Activated naive CD8-positive, alpha-beta T cell (primary cell): ENCODE results near the gene GPR107.

ENCODE experiments used
- H3K27ac Mint-ChIP-seq: one replicate; pipeline ENCODE4 v1.8.0; 2021; ENCODE audit warnings: mixed read lengths
- H3K27me3 Mint-ChIP-seq: one replicate; pipeline ENCODE4 v1.8.0; 2021; ENCODE audit warnings: mixed read lengths
- H3K36me3 Mint-ChIP-seq: one replicate; pipeline ENCODE4 v1.8.0; 2021; ENCODE audit warnings: mixed read lengths
- H3K4me1 Mint-ChIP-seq: one replicate; pipeline ENCODE4 v1.8.0; 2021; ENCODE audit warnings: low read depth, mixed read lengths
- H3K4me3 Mint-ChIP-seq: one replicate; pipeline ENCODE4 v1.8.0; 2021; ENCODE audit warnings: mild to moderate bottlenecking, mixed read lengths
- H3K9me3 Mint-ChIP-seq: one replicate; pipeline ENCODE4 v1.8.0; 2021; ENCODE audit warnings: low read depth, mixed read lengths

GPR107 gene

DNA sequence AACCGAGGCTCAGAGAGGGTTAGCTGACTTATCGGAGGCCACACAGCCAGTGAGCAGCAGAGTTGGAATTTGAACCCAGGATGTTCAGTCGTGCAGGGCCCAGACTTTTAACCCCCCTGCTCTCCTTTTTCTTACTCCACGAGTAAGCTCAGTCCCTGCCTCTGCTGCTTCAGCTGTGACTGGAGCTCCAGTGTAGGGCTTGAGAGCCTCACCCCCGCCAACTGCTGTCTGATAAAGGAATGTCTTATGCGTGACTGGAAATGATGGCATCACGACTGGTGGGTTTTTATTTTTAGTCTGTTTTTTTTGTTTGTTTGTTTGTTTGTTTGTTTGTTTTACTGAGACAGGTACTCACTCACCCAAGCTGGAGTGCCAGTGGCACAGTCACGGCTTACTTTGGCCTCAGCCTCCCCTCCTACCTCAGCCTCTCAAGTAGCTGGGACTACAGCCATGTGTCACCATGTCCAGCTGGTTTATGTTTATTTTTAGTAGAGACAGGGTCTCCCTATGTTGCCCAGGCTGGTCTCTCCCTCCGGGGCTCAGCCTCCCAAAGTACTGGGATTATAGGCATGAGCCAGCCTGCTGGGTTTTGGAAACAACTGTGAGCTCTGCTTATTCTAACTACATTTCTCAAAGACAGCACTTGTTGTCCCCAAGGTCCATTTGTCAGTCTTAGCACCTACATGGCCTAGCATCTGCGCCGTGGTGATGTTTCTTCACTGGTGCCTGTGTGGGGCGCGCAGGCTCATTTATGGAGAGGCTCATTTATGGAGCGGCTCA is 66.0 kb downstream of the GPR107 start:
- peaks cover 15% of the 10 kb centered on the region for H3K4me1 Mint-ChIP-seq
- peaks cover 2% of the 10 kb centered on the region for H3K36me3 Mint-ChIP-seq
- H3K4me3 Mint-ChIP-seq = no peak overlapping the region
- no peaks in the 10 kb centered on the region for H3K9me3 Mint-ChIP-seq
- no peaks in the 10 kb centered on the region for H3K27me3 Mint-ChIP-seq
- H3K27ac Mint-ChIP-seq = no peak overlapping the region

DNA sequence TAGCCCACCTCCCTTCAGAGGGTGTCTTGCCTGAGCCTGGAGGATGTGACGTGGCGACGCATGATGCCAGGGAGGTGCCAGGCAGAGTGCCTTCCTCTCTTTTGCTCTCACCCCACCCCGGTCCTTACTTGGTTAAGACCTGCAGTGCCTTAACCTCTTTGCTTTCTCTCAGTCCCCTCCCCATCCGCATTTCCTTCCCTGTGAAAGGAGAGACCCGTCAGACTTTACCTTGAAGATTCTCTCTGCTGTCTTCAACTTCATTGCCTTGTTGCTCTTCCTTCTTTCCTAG is 66.5 kb downstream of the GPR107 start:
- no peaks in the 10 kb centered on the region for H3K27me3 Mint-ChIP-seq
- no peak overlapping the region for H3K4me3 Mint-ChIP-seq
- no peaks in the 10 kb centered on the region for H3K9me3 Mint-ChIP-seq
- peak overlapping the region; percentile 69 for H3K27ac Mint-ChIP-seq
- H3K4me1 Mint-ChIP-seq = peaks cover 14% of the 10 kb centered on the region
- H3K36me3 Mint-ChIP-seq = peaks cover 2% of the 10 kb centered on the region

DNA sequence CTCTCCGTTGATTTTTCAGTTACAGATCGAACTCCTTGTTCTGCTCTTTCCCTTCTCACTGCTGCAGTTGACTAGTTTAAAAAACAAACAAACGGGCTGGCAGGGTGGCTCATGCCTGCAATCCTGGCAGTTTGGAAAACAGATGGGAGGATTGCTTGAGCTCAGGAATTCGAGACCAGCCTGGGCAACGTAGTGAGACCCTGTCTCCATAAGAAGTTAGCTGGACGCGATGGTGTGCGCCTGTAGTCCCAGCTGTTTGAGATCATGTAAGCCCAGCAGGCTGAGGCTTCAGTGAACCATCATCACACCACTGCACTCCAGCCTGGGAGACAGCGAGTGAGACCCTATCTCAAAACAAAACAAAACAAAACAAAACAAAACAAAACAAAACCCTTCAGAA is 67.1 kb downstream of the GPR107 start:
- H3K27me3 Mint-ChIP-seq = no peaks in the 10 kb centered on the region
- peak overlapping the region; percentile 69 for H3K27ac Mint-ChIP-seq
- H3K4me3 Mint-ChIP-seq = no peak overlapping the region
- H3K36me3 Mint-ChIP-seq = peaks cover 1% of the 10 kb centered on the region
- no peaks in the 10 kb centered on the region for H3K9me3 Mint-ChIP-seq
- H3K4me1 Mint-ChIP-seq = peaks cover 14% of the 10 kb centered on the region

DNA sequence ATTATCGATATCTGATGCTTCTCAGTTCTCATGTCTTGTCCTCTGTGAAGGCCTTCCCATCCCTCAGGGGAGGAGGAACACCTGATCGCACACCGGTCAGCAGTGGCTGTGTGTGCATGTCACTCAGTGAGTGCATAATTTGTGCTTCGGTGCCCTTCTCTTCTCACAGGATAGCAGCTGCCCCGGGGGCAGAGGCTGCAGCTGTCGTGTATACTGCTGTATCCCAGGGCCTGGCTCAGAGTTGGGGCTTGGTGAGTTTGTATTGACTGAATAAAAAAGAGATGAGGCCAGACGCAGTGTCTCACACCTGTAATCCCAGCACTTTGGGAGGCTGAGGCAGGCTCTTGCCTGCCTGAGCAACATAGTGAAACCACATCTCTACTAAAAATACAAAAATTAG is 68.8 kb downstream of the GPR107 start:
- H3K36me3 Mint-ChIP-seq = no peaks in the 10 kb centered on the region
- H3K27me3 Mint-ChIP-seq = no peaks in the 10 kb centered on the region
- peaks cover 25% of the 10 kb centered on the region for H3K4me1 Mint-ChIP-seq

DNA sequence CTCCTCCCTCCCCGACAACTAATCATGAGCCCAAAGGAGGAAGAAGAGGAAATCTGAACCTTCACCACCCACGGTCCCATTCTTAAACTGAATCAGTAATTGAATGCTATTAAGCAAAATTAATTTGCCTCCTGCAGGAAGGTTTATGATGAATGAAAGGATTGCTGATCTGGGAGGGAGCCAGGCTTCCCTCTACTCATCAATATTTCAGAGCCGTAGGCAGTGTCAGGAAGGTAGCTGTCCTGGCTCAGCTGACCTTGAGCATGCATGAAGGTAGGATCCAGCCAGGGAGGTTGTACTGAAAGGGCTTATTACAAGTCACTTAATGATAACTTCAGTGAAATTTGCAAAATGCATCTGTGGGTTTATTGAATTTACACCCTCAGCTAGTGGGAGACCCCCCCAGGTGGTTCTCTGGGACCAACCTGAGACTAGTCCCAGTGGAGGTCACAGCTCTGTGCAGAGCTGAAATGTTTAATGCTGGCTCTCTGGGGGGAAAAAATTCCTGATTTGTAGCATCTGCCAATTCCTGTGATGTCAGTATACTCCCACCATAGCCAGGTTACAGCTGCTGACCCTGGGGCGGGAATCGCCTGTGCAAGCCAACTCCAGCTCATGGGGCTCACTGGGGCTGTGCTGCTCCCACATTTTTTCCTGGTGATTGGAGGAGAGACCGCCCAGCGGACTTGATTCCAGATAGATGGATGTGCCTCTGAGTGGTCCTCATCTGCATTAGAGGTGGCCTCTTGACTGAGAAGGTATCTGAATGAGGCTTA is 70.6 kb downstream of the GPR107 start:
- H3K36me3 Mint-ChIP-seq = peaks cover 4% of the 10 kb centered on the region

More for the DNA sequence above, 68.8 kb downstream of the GPR107 start:
- Mint-ChIP-seq H3K4me3 (no peak overlapping the region), H3K9me3 (no peaks in the 10 kb centered on the region), H3K27ac (no peak overlapping the region)

DNA sequence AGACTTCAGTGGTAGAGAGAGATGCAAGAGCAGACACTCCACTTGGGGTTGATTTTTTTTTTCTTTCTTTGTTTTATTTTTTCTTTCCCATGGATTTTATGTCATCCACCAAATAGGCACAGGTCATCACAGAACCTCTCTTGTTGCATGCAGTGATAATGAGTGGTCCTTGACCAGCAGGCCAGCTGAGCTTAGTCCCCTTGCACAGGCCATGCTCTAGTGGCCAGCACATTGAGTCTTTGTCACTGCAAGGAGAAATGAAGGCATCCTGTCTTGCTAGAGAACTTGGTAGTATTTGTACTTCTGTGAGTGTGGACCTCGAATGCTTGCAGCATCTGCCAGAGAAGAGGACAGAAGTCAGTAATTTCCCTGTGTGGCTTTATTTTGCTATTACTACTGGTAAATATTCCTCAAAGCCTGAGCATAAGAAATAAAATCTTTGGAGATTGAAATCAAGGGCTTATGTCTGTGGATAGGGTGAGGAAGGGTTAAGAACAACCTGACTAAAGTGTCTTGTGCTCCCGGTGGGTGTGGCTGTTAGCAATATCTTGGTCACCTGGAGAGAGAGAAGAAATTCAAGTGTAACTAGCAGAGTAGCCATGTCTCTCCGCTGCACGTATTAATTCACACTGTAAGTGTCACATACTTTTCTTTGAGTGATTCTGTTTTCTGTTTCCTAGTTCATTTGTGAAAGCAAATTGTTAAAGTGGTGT is 73.2 kb downstream of the GPR107 start:
- Mint-ChIP-seq H3K27ac (peak overlapping the region; percentile 59), H3K9me3 (no peaks in the 10 kb centered on the region), H3K4me3 (peak overlapping the region; percentile 43), H3K36me3 (peaks cover 10% of the 10 kb centered on the region), H3K4me1 (peaks cover 48% of the 10 kb centered on the region), H3K27me3 (no peaks in the 10 kb centered on the region)

More for the DNA sequence above, 70.6 kb downstream of the GPR107 start:
- no peaks in the 10 kb centered on the region for H3K9me3 Mint-ChIP-seq
- H3K4me3 Mint-ChIP-seq = no peak overlapping the region
- peaks cover 41% of the 10 kb centered on the region for H3K4me1 Mint-ChIP-seq
- no peak overlapping the region for H3K27ac Mint-ChIP-seq
- no peaks in the 10 kb centered on the region for H3K27me3 Mint-ChIP-seq

DNA sequence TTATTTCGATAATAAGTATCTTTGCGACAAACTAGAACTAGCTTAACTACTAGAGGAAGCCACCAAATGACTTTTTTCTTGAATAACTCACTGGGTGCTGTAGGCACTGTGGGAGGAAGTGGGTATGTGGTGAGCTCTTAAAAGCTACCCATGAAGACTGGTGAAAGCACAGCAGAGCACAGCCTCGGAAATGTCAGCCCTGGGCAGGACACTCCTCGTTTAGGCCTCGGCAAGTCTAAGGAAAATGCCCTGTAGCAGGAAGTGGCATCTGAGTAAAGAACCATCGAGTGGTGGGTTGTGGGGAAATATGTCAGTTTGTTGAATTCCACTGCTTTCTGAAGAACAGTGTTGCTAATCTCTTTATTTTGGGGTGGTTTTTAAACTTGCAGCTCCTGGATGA is 74.5 kb downstream of the GPR107 start:
- Mint-ChIP-seq H3K4me3 (peak overlapping the region; percentile 84), H3K27ac (peak overlapping the region; percentile 98), H3K36me3 (peaks cover 10% of the 10 kb centered on the region), H3K4me1 (peaks cover 51% of the 10 kb centered on the region), H3K9me3 (no peaks in the 10 kb centered on the region), H3K27me3 (no peaks in the 10 kb centered on the region)

DNA sequence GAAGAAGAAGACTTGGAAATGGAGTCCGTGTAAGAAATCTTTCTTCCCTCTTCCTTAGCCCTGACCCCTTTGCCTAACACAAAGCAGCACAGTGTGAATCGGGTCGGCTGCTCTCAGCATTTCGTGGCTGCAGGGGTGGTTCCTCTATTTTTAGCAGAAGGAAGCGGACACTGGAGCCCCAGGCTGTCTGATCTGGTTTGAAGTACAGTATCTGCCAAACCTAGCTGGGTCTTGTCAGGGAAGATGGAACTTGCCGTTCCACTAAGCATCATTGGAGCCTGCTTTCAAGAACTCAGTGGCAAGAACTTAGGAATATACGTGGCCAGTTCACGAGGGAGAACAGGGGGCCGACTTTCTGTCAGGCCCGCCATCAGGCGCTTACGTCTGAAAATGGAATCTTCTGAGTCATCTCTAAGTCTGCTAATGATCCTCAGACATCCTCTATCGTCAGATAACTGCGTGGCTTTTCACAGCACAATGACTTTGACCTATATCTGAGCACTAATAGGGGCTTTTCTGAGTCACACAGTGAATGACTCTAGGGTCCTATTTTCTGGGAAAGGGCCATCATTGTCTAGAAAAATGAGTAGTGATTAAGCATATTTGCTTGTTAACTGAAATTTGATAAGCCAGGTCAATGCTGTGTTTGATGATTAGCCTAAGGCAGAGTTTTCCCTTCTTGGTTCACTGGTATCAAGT is 75.2 kb downstream of the GPR107 start:
- Mint-ChIP-seq H3K36me3 (peaks cover 10% of the 10 kb centered on the region), H3K27ac (peak overlapping the region; percentile 98), H3K4me1 (peaks cover 54% of the 10 kb centered on the region), H3K27me3 (no peaks in the 10 kb centered on the region), H3K4me3 (peak overlapping the region; percentile 84), H3K9me3 (no peaks in the 10 kb centered on the region)

DNA sequence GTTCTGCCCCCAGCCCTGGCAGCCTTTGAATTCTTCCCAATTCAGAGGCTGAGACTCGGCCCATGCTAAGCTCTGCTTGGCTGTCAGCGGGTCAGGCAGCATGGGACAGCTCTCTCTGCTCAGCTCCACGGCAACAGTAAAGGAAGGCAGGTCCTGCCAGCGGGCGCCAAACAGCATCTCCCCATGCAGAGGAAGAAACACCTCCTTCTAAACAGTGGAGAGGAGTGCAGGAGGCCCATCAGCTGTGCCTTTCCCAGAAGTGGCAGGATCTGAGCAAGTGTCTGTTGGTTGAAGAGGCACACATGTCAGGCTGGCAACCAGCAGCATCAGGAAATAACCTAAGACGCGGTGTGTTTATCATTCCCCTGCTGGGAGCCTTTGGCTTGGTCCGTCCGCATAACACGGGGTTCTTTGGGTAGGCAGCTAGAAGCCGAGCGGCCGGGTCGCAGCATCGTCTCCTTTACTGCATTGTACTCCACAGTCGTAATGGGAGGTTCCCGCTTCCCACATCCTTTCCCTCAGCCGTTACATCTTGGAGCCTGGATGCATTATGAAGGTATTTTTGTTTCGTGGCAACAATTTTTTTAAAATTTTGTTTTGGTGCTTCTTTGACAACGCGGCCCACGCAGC is 75.8 kb downstream of the GPR107 start:
- Mint-ChIP-seq H3K27me3 (no peaks in the 10 kb centered on the region), H3K27ac (peak overlapping the region; percentile 98), H3K4me1 (peaks cover 54% of the 10 kb centered on the region), H3K4me3 (peak overlapping the region; percentile 84), H3K36me3 (peaks cover 10% of the 10 kb centered on the region), H3K9me3 (no peaks in the 10 kb centered on the region)

DNA sequence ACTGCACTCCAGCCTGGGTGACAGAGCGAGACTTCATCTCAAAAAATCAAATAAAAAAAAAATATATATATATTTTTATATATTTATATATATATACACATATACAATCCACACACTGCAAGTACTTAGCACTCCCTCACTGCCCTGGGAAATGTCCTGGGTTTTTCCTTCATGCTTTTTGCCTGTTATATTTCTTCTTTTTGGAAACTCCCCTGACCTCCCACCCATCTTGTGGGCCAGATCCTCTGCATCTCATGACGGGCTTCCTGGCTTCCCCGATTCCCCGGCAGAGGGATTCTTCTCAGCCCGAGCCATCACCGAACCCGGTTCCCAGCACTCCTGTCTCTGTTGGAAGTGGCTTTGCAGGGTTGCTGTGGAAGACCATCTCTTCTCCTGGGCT is 79.0 kb downstream of the GPR107 start:
- H3K4me1 Mint-ChIP-seq = peaks cover 53% of the 10 kb centered on the region
- H3K4me3 Mint-ChIP-seq = no peak overlapping the region
- H3K27ac Mint-ChIP-seq = no peak overlapping the region
- H3K36me3 Mint-ChIP-seq = peaks cover 28% of the 10 kb centered on the region
- H3K9me3 Mint-ChIP-seq = no peaks in the 10 kb centered on the region
- H3K27me3 Mint-ChIP-seq = no peaks in the 10 kb centered on the region

DNA sequence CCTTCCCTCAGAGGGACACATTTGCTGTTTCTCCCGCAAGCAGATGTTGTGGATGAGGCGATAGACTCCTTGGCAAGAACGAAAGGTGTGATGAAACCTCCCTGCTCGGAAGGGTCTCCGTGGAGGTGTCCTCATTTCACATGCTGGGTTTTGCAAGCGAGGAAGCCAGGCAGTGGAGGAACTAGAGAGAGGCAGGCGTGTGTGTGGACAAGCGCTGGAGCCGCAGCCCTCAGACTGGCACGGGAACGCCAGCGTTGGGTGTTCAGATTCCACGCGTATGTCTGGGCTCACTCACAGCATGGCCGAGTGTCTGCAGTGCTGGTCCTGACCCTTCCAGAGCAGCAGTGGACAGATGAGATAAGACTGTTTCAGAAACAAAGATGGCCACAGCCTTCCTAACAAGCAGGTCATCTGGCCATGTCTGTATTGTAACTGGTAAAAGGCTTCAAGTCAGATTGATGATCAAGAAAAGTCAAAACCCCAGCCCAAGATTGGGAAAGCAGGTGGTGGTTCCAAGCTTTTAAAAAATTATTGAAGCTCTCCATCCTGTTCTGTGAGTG is 83.5 kb downstream of the GPR107 start:
- no peaks in the 10 kb centered on the region for H3K9me3 Mint-ChIP-seq
- peak overlapping the region; percentile 46 for H3K27ac Mint-ChIP-seq
- peaks cover 54% of the 10 kb centered on the region for H3K4me1 Mint-ChIP-seq
- H3K4me3 Mint-ChIP-seq = no peak overlapping the region
- H3K36me3 Mint-ChIP-seq = peaks cover 17% of the 10 kb centered on the region
- no peaks in the 10 kb centered on the region for H3K27me3 Mint-ChIP-seq

DNA sequence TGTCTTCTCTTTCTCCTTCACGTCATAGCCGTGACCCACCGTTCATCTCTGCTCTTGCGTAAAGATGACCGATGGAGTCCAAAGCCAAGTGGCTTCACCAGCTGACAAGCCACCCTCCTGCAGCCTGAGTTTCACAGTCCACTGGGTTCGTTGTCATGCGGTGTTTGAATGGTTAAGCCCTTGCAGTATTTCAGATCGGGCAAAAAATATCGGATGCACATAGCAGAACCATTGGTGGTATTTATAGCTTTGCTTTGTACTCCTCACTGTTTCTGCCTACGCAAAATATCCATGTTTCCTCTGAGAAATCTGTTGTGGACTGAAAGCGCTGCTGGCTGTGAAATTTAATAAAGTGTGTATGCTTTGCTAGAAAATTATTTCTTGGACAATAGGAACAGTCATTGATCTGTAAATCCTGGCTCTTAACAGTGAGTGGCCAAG is 84.0 kb downstream of the GPR107 start:
- Mint-ChIP-seq H3K4me1 (peaks cover 55% of the 10 kb centered on the region), H3K27me3 (no peaks in the 10 kb centered on the region), H3K4me3 (no peak overlapping the region)

DNA sequence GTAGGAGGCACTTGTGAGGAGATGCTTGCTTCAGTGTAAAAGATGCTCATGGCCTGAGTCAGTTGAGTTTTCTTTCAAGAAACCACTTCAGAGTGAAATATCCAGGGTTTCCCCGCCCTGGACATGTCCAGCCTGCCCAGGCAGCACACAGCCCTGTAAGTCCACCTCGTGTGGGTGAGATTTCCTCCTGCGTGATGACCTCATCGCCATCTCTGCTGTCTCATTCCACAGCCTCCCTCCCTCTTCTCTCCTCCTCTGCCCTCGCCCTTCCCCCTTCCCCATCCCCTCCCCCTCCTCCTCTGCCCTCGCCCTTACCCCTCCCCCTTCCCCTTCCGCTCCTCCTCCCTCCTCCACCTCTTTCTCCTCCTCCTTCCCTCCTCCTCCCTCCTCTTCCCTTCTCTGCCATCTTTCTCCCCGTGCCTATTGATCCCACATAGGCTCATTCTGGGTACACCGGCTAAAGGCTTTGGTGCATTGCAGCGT is 84.5 kb downstream of the GPR107 start:
- H3K9me3 Mint-ChIP-seq = no peaks in the 10 kb centered on the region
- peak overlapping the region; percentile 28 for H3K27ac Mint-ChIP-seq
- H3K4me1 Mint-ChIP-seq = peaks cover 55% of the 10 kb centered on the region
- no peak overlapping the region for H3K4me3 Mint-ChIP-seq
- H3K36me3 Mint-ChIP-seq = peaks cover 17% of the 10 kb centered on the region
- H3K27me3 Mint-ChIP-seq = no peaks in the 10 kb centered on the region

More for the DNA sequence above, 84.0 kb downstream of the GPR107 start:
- Mint-ChIP-seq H3K9me3 (no peaks in the 10 kb centered on the region), H3K36me3 (peaks cover 17% of the 10 kb centered on the region), H3K27ac (peak overlapping the region; percentile 46)

DNA sequence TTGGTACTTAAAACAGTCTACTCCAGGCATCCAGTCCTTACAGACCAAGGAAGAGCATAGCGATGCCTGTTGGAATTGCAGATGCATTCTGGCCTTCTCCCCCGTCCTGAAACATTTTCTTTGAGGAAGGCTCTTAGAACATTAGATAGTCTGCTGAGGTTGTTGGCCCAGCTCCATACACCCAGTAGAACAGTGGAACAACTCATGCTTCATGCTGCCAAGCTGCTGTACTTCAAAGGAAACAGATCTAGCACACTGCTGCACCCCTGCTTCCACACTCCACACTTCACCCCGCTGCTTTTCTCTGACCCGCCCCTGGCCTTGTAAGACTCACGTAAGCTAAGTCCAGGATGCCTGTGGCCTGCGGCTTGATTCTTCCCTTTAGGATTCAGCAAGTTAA is 85.1 kb downstream of the GPR107 start:
- Mint-ChIP-seq H3K4me3 (peak overlapping the region; percentile 30), H3K4me1 (peaks cover 58% of the 10 kb centered on the region), H3K9me3 (no peaks in the 10 kb centered on the region), H3K36me3 (peaks cover 17% of the 10 kb centered on the region), H3K27ac (peak overlapping the region; percentile 83), H3K27me3 (peaks cover 2% of the 10 kb centered on the region)
